GM12878 (cell line): ENCODE data around the gene ZNF462. TPM values are rescaled to one million over a fixed set of nuclear protein-coding genes. Genes with fewer than 3 reads are reported as not detected.

Experiments
- ATAC-seq: fragments of 200-7000 bp; cut with Tn5 transposase; 3 replicates; pipeline ENCODE4 v1.9.1; 2020; ENCODE audit warnings: mild to moderate bottlenecking, moderate library complexity
- BruUV-seq: library from RNA; stranded (reverse); fragments of 400-500 nt; replicated peaks from 2 replicates; lab custom pipeline; 2021; lab: Mats Ljungman, UMichigan
- CTCF ChIA-PET: fragments of 300-600 bp; sonication (Branson Sonifier 250); formaldehyde crosslinking; extraction: SDS; loops from one replicate; lab custom pipeline; 2021; ENCODE audit warnings: inconsistent platforms; lab: Yijun Ruan, JAX
- POLR2A ChIA-PET: fragments of 350-600 bp; formaldehyde crosslinking; extraction: SDS; loops from one replicate; lab custom pipeline; 2021; ENCODE audit warnings: inconsistent platforms; lab: Charles Lee
- RAD21 ChIA-PET: fragments of 300-600 bp; sonication (Branson Sonifier 250); formaldehyde crosslinking; loops from one replicate; lab custom pipeline; 2023; ENCODE audit warnings: antibody characterized with exemption; ENCODE audit not compliant: unreplicated experiment; lab: Charles Lee
- SMC1A ChIA-PET: fragments of 300-600 bp; sonication (Branson Sonifier 250); formaldehyde crosslinking; loops from one replicate; lab custom pipeline; 2023; ENCODE audit not compliant: unreplicated experiment, uncharacterized antibody; lab: Charles Lee
- DNase-seq: peaks from one replicate; pipeline ENCODE4 v3.0.0-alpha.2; 2011; ENCODE audit warnings: low read depth, low spot score
- FAIRE-seq: peaks from 3 replicates; lab custom pipeline; 2011; peaks lifted over from hg19 to GRCh38; lab: Jason Lieb, UNC
- H2AFZ ChIP-seq: 2 replicates; pipeline ENCODE4 v1.6.0; 2011; ENCODE audit warnings: low read depth, low read length, control low read depth; ENCODE audit not compliant: control insufficient read depth
- H3K27ac ChIP-seq: 2 replicates; pipeline ENCODE4 v1.5.1; 2011; ENCODE audit warnings: control low read depth; ENCODE audit not compliant: control insufficient read depth, insufficient read depth
- H3K27me3 ChIP-seq, 2 experiments: replicated peaks in 1 of 2; 2 replicates each; pipeline versions ENCODE4 v1.6.0 to v1.6.1; 2011; ENCODE audit warnings: low read length in 1 of 2; ENCODE audit not compliant: control insufficient read depth in 2 of 2, insufficient read depth in 2 of 2
- H3K36me3 ChIP-seq, 2 experiments: 2 replicates each; pipeline ENCODE4 v1.5.1; 2011; ENCODE audit warnings: low read length in 1 of 2; ENCODE audit not compliant: control insufficient read depth in 2 of 2, insufficient read depth in 2 of 2
- H3K4me1 ChIP-seq: 2 replicates; pipeline ENCODE4 v1.6.1; 2011; ENCODE audit warnings: mild to moderate bottlenecking, low read length, moderate library complexity, mixed read lengths; ENCODE audit not compliant: control insufficient read depth, insufficient read depth
- H3K4me2 ChIP-seq: 2 replicates; pipeline ENCODE4 v1.6.0; 2011; ENCODE audit warnings: control low read depth; ENCODE audit not compliant: control insufficient read depth, insufficient read depth
- H3K4me3 ChIP-seq: fragments of 200-600 bp; sonication (generic); 2 replicates; pipeline ENCODE4 v1.5.1; 2016
- H3K79me2 ChIP-seq: 2 replicates; pipeline ENCODE4 v1.6.0; 2011; ENCODE audit warnings: low read length; ENCODE audit not compliant: control insufficient read depth, insufficient read depth
- H3K9ac ChIP-seq: 2 replicates; pipeline ENCODE4 v1.8.0; 2011; ENCODE audit warnings: low read length, control low read depth, mixed read lengths; ENCODE audit not compliant: control insufficient read depth, insufficient read depth
- H3K9me3 ChIP-seq: replicated peaks from 3 replicates; pipeline ENCODE4 v1.5.1; 2011; ENCODE audit warnings: mild to moderate bottlenecking, low read length; ENCODE audit not compliant: control insufficient read depth, insufficient read depth
- H4K20me1 ChIP-seq: 2 replicates; pipeline ENCODE4 v1.6.0; 2011; ENCODE audit not compliant: control insufficient read depth, insufficient read depth
- BMI1 ChIP-seq: fragments of 450-650 bp; IDR thresholded peaks from 2 replicates; pipeline ENCODE4 v1.6.1; 2016; ENCODE audit warnings: mild to moderate bottlenecking, moderate library complexity, borderline replicate concordance
- BRCA1 ChIP-seq: IDR thresholded peaks from 2 replicates; pipeline ENCODE4 v1.6.1; 2011; ENCODE audit warnings: low read depth, low read length, improper control_type of control experiment
- CHD1 ChIP-seq: IDR thresholded peaks from 2 replicates; pipeline ENCODE4 v1.6.1; 2012; ENCODE audit warnings: low read depth, low read length, improper control_type of control experiment
- CHD2 ChIP-seq: IDR thresholded peaks from 2 replicates; pipeline ENCODE4 v1.6.1; 2011; ENCODE audit warnings: low read depth, low read length, improper control_type of control experiment, borderline replicate concordance
- ETV6 ChIP-seq, 2 experiments: fragments of 450-650 bp in 1 of 2; IDR thresholded peaks in 1 of 2; conservative IDR thresholded peaks in 1 of 2; 2 replicates each; pipeline ENCODE4 v1.6.1; 2014; ENCODE audit warnings: antibody characterized with exemption in 1 of 2, borderline replicate concordance in 1 of 2, low read depth in 1 of 2, mild to moderate bottlenecking in 1 of 2, moderate library complexity in 1 of 2
- MXI1 ChIP-seq: fragments of 150-350 bp; IDR thresholded peaks from 2 replicates; pipeline ENCODE4 v1.6.1; 2011; ENCODE audit warnings: low read depth, mild to moderate bottlenecking, inconsistent platforms, low read length, improper control_type of control experiment
- NBN ChIP-seq: fragments of 450-650 bp; IDR thresholded peaks from 2 replicates; pipeline ENCODE4 v1.6.1; 2016
- RAD51 ChIP-seq: fragments of 450-650 bp; IDR thresholded peaks from 2 replicates; pipeline ENCODE4 v1.6.1; 2016; ENCODE audit warnings: moderate library complexity, mild to moderate bottlenecking, inconsistent platforms
- RCOR1 ChIP-seq: conservative IDR thresholded peaks from 2 replicates; pipeline ENCODE4 v1.6.1; 2012; ENCODE audit warnings: low read depth, low read length, improper control_type of control experiment
- SP1 ChIP-seq: IDR thresholded peaks from one replicate; pipeline ENCODE4 v1.6.1; 2011; ENCODE audit warnings: low read depth, low read length
- SPI1 ChIP-seq: IDR thresholded peaks from 2 replicates; pipeline ENCODE4 v1.6.1; 2011; ENCODE audit warnings: low read depth, mild to moderate bottlenecking, low read length, moderate library complexity, borderline replicate concordance; ENCODE audit not compliant: insufficient read depth
- SUPT20H ChIP-seq: IDR thresholded peaks from 2 replicates; pipeline ENCODE4 v1.6.1; 2011; ENCODE audit warnings: low read depth, mild to moderate bottlenecking, low read length, moderate library complexity, borderline replicate concordance; ENCODE audit not compliant: control insufficient read depth
- TCF12 ChIP-seq: IDR thresholded peaks from 2 replicates; pipeline ENCODE4 v1.6.1; 2011; ENCODE audit warnings: low read depth, mild to moderate bottlenecking, low read length
- WGBS: methylation state at CpG from one replicate; pipeline ENCODE4 v1.1.6; 2016; ENCODE audit warnings: low lambda C conversion rate; ENCODE audit not compliant: insufficient replicate concordance, insufficient coverage; ENCODE audit errors: missing lambda C conversion rate; 5-methylcytosine and 5-hydroxymethylcytosine counted together
- in situ Hi-C: fragments of 300-500 bp; cut with MboI; formaldehyde crosslinking; loops from 9 replicates; pipeline ENCODE4 v1.14.3; 2018; ENCODE audit warnings: mixed read lengths
- intact Hi-C: fragments of 100-400 bp; cut with micrococcal nuclease; formaldehyde crosslinking; loops from one replicate; pipeline ENCODE4 v1.14.2; 2022; ENCODE audit not compliant: unreplicated experiment
- polyA plus RNA-seq, 11 experiments: library from polyadenylated mRNA; depleted of rRNA in 4 of 11; unstranded in 6 of 11; stranded (reverse) in 5 of 11; fragments of >200 nt; fragmentation: Nextera tagmentation in 4 of 11; fragmentation: Illumina TruSeq in 1 of 11; extraction: Ambion mirVana in 4 of 11; extraction: Trizol in 1 of 11; gene quantifications; 1 replicate in 1 of 11; 2 replicates in 10 of 11; pipeline versions ENCODE4 v1.2.1 to v1.2.3, GENCODE V29; 2011 to 2016; ENCODE audit warnings: inconsistent platforms in 2 of 11, missing spikeins in 2 of 11, low read depth in 1 of 11
- total RNA-seq, 4 experiments: library from RNA; depleted of rRNA in 3 of 4; stranded (reverse); fragments of >200 nt in 3 of 4; fragmentation: Illumina TruSeq in 1 of 4; extraction: Trizol in 1 of 4; gene quantifications; 2 replicates each; pipeline versions ENCODE4 v1.2.1 to v1.2.3, GENCODE V29; 2013 to 2021
- TF ChIP-seq, protein P1 (sequence below): IDR thresholded peaks from 2 replicates; pipeline ENCODE4 v1.6.1; 2011; ENCODE audit warnings: borderline replicate concordance, low read depth, mild to moderate bottlenecking, moderate library complexity, mixed read lengths, low read length; ENCODE audit not compliant: insufficient read depth; ENCODE audit errors: extremely low read length
- TF ChIP-seq, protein P2 (sequence below): fragments of 450-650 bp; IDR thresholded peaks from 2 replicates; pipeline ENCODE4 v1.6.1; 2018; ENCODE audit warnings: mild to moderate bottlenecking, low read depth, moderate library complexity; ENCODE audit not compliant: partially characterized antibody
- TF ChIP-seq, protein P3 (sequence below): fragments of 450-650 bp; IDR thresholded peaks from 2 replicates; pipeline ENCODE4 v1.6.1; 2017; ENCODE audit warnings: low read depth, mild to moderate bottlenecking, moderate library complexity
- TF ChIP-seq, protein P4 (sequence below): fragments of 450-650 bp; conservative IDR thresholded peaks from 2 replicates; pipeline ENCODE4 v1.6.1; 2017; ENCODE audit warnings: mild to moderate bottlenecking, moderate library complexity

Gene ZNF462
- total and polyA plus RNA-seq, 10 of the 15 experiments (the other 5 are each of a cell fraction or from before 2014, with no cell fraction given), result 0.27 to 13.7 (median 0.55) TPM

DNA sequence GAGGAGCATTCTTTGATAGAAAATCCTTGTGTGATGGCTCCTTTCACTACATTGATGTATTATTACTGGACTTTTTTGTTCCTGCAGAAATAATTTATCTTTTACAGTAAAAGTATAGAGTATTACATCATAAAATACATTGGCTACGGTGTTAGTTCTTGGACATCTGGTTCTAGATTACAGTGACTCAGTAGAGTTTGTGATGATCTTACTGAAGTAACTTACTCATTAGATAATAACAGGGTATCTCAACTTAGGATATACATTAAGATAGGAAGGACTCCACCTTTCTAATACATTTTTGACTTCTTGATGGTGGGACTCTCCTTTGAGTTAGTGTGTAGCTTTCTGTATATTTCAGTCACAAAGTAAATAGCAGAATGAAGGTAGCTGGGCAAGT lies 59.1 kb downstream of the ZNF462 start:
- ChIA-PET SMC1A (interaction anchor here (0.6 to 7.1 kb wide), 28 partner anchors 10 to 360 kb away, joined by 3 to 100 read pairs (median 5); partner anchors contain the start of gene ZNF462), RAD21 (interaction anchor here (0.6 to 2.4 kb wide), 16 partner anchors 12 to 875 kb away, joined by 3 to 21 read pairs (median 4); no protein-coding TSS in a partner anchor), CTCF (interaction anchor here (0.9 to 3.5 kb wide), 10 partner anchors 9 to 122 kb away, joined by 3 to 15 read pairs (median 5); no protein-coding TSS in a partner anchor), POLR2A (interaction anchor here (0.6 to 1.4 kb wide), 4 partner anchors 22 to 365 kb away, joined by 3 read pairs; no protein-coding TSS in a partner anchor)
- ATAC-seq, result no peak
- Histone ChIP-seq H3K4me3 (no peak overlapping the region), H4K20me1 (no peaks in the 10 kb centered on the region), H3K27ac (no peak overlapping the region), H2AFZ (no peak overlapping the region), H3K79me2 (no peaks in the 10 kb centered on the region), H3K4me2 (no peak overlapping the region), H3K4me1 (no peaks in the 10 kb centered on the region), H3K9ac (no peak overlapping the region), H3K27me3 (no peaks in the 10 kb centered on the region), H3K9me3 (no peaks in the 10 kb centered on the region; the same call in 2 of the 3 replicates), H3K36me3 (peaks cover 0 to 3% of the 10 kb centered on the region in 2 experiments; a peak in 2 of 4 replicates)
- BruUV-seq, result no TSS peak
- no peak for FAIRE-seq
- no peak for DNase-seq
- TF ChIP-seq, protein P1, sequence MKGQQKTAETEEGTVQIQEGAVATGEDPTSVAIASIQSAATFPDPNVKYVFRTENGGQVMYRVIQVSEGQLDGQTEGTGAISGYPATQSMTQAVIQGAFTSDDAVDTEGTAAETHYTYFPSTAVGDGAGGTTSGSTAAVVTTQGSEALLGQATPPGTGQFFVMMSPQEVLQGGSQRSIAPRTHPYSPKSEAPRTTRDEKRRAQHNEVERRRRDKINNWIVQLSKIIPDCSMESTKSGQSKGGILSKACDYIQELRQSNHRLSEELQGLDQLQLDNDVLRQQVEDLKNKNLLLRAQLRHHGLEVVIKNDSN, result no peak
- TF ChIP-seq SP1 (no peak), RCOR1 (no peak), MXI1 (no peak), BRCA1 (no peak), NBN (no peak), ETV6 (conservative IDR thresholded peaks at IDR 0.05 in 1 of 2, IDR thresholded peaks at IDR 0.05 in 1 of 2; ENCODE audit: borderline replicate concordance in 1 of 2, low read depth in 1 of 2) (no peak), CHD1 (no peak), CHD2 (no peak), SUPT20H (no peak), RAD51 (no peak), SPI1 (no peak), TCF12 (no peak), BMI1 (no peak)
- TF ChIP-seq, protein P2, sequence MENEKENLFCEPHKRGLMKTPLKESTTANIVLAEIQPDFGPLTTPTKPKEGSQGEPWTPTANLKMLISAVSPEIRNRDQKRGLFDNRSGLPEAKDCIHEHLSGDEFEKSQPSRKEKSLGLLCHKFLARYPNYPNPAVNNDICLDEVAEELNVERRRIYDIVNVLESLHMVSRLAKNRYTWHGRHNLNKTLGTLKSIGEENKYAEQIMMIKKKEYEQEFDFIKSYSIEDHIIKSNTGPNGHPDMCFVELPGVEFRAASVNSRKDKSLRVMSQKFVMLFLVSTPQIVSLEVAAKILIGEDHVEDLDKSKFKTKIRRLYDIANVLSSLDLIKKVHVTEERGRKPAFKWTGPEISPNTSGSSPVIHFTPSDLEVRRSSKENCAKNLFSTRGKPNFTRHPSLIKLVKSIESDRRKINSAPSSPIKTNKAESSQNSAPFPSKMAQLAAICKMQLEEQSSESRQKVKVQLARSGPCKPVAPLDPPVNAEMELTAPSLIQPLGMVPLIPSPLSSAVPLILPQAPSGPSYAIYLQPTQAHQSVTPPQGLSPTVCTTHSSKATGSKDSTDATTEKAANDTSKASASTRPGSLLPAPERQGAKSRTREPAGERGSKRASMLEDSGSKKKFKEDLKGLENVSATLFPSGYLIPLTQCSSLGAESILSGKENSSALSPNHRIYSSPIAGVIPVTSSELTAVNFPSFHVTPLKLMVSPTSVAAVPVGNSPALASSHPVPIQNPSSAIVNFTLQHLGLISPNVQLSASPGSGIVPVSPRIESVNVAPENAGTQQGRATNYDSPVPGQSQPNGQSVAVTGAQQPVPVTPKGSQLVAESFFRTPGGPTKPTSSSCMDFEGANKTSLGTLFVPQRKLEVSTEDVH, result no peak
- TF ChIP-seq, protein P3, sequence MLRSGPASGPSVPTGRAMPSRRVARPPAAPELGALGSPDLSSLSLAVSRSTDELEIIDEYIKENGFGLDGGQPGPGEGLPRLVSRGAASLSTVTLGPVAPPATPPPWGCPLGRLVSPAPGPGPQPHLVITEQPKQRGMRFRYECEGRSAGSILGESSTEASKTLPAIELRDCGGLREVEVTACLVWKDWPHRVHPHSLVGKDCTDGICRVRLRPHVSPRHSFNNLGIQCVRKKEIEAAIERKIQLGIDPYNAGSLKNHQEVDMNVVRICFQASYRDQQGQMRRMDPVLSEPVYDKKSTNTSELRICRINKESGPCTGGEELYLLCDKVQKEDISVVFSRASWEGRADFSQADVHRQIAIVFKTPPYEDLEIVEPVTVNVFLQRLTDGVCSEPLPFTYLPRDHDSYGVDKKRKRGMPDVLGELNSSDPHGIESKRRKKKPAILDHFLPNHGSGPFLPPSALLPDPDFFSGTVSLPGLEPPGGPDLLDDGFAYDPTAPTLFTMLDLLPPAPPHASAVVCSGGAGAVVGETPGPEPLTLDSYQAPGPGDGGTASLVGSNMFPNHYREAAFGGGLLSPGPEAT, result no peak
- TF ChIP-seq, protein P4, sequence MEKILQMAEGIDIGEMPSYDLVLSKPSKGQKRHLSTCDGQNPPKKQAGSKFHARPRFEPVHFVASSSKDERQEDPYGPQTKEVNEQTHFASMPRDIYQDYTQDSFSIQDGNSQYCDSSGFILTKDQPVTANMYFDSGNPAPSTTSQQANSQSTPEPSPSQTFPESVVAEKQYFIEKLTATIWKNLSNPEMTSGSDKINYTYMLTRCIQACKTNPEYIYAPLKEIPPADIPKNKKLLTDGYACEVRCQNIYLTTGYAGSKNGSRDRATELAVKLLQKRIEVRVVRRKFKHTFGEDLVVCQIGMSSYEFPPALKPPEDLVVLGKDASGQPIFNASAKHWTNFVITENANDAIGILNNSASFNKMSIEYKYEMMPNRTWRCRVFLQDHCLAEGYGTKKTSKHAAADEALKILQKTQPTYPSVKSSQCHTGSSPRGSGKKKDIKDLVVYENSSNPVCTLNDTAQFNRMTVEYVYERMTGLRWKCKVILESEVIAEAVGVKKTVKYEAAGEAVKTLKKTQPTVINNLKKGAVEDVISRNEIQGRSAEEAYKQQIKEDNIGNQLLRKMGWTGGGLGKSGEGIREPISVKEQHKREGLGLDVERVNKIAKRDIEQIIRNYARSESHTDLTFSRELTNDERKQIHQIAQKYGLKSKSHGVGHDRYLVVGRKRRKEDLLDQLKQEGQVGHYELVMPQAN, result no peak
- in situ Hi-C loops, result no loop called here
- 0% methylated on average over 1 of the region's 1 CpG for WGBS
- intact Hi-C loops, result no loop called here
